HL-60/S4 treated with retinoic acid at 250 ng/mL for 4 days and 3 days (cell line): ENCODE data around the gene CNTNAP2.

Experiments used
- in situ Hi-C: fragments of 300-500 bp; cut with MboI; formaldehyde crosslinking; loops from 2 replicates; pipeline ENCODE4 v1.7.0; 2022; ENCODE audit warnings: low sequenced_read_pairs

The CNTNAP2 gene

GRCh38 chr7:147861058-147861716 lies 1744.6 kb downstream of the CNTNAP2 start:
- in situ Hi-C loops = no loop called here

DNA sequence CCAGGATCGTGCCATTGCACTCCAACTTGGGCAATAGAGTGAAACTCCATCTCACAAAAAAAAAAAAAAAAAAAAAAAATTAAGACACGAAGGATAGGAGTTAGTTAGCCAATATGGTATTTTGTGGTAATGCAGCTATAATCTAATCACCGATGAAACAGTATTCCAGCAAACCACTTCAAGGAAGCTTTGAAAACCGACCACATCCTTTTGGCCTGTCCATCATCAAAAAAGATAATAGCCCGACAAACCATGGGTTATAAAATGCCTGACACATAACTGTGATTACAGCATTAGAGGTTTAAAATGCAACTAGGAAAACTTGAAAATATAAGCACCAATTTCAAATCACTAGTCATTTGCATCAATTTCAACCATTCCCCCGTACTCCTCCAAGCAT lies 1745.3 kb downstream of the CNTNAP2 start:
- in situ Hi-C loops = no loop called here

DNA sequence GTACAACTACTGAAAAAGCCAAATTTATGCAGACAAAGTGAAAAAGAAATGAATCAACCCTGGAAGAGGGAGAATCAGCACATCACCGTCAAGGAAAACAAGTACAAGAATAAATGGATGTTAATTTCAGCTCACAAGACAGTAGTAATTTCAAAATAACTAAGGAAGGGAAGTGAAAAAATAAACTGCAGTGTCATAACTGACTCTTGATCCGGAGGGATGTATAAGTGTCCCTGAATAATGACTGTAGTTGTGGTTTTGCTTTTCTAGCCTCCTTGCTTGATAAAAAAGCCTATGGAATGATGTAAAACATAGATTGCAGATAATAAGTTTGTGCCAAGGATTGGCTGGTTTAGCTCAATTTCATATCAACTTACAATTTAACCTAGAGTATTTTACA lies 1752.9 kb downstream of the CNTNAP2 start:
- in situ Hi-C loops = no loop called here

DNA sequence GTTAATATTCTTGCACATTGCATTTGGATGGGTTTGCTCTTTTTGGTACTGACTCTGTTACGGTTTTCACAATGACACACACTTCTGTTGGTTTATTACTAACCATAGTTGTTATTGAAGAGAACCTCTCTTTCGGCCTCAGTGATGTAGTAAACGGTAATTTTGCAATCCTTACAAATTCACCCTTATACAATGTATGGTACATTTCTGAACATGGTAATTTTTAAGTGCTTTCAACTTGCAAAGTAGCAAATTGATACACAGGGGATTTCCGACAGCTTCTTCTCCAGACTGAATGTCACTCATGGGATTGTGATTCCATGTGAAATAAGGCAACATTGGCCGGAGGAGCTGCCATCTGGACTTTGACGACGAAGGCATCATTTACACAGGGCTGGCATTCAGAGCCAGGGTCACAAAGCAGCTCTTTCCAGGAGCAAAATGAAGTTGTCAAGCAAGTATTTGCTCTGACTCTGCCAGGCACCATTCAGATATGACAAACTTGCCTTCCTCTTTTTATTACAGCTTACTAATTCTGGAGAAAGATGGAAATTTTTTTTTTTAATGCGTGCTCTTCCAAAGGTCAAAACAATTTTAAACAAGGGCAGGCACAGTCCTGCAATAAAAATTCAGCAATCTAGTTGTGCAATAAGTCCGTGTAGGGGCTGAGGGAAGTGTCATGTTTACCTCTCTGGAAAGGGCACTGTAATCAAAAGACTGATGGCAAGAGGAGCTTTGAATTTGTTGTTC lies 1762.5 kb downstream of the CNTNAP2 start:
- in situ Hi-C loops = no loop called here

GRCh38 chr7:147885869-147886268 lies 1769.3 kb downstream of the CNTNAP2 start:
- in situ Hi-C loops = no loop called here

DNA sequence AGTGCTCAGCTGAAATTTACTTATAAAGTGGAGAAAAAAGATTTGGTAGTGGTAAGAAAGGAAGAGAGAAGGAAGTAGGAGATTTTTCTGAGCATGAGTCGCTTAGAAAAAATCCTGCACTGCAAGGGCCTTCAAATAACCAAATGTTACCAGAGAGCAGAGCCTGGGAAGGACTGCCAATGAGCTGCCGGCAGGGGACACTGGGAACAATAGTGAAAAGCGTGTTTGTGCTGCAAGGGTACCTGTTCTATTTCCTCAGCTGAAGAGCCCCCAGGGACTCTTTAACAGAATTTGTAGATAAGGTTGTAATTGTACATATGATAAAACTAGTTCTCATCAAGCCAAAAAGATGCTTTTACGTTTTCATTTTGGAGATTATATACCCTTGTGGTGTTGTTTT lies 1777.7 kb downstream of the CNTNAP2 start:
- in situ Hi-C loops = no loop called here

GRCh38 chr7:147896121-147896520 lies 1779.5 kb downstream of the CNTNAP2 start:
- in situ Hi-C loops = no loop called here

- in situ Hi-C loops = no loop called here
Measured at GRCh38 chr7:147903536-147904218, 1787.1 kb downstream of the CNTNAP2 start.

GRCh38 chr7:147904219-147904576 lies 1787.6 kb downstream of the CNTNAP2 start:
- in situ Hi-C loops = no loop called here

DNA sequence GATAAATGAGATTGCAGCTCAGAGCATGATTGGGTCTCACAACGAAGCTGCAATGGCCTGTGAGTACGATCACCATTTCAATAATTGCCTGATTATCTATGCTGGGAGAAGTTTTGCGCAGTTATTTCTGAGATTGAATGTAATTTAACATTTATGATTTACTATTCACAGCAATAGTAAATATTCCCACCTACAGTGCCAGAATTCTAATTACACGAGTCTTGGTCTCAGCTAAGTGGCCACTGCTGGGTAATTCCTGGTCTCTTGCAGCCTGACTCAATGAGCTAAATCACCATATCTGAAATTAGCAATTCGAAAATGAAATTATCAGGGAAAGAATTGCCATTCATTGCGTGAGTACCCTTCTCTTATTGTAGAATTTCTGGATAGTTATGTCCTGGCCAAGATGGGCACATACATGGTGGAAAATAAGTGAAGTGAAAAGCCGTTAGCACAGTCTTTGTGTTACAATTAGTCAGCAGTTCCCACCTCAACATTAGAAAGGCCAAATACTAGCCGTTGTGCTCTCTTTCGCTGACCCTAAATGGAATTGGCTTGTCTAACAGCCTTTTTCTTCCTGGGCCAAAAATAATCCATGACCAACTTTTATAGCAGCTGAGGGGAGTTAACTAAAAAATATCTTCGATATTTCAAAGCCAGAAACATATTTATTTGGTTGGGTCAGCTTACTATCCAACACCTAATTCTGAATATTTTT lies 1793.0 kb downstream of the CNTNAP2 start:
- in situ Hi-C loops = no loop called here

DNA sequence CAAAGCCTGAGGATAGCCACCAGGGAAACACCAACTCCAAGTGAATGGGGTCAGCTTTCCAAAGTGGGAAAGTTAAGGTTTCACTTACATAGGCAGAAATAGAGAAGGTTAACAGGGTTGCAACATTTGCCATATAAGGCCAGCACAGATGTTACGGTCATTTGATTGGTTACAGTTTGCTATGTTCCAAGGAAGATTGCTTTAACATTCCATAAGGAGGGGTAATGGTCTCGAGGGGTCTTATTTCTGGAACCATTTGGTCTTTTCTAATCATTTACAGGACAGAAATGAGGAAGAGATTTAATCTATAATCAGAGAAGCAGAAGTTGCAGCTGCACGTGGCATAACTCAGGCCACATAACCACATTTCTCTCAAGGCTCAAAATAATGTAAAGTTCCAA lies 1794.6 kb downstream of the CNTNAP2 start:
- in situ Hi-C loops = no loop called here

DNA sequence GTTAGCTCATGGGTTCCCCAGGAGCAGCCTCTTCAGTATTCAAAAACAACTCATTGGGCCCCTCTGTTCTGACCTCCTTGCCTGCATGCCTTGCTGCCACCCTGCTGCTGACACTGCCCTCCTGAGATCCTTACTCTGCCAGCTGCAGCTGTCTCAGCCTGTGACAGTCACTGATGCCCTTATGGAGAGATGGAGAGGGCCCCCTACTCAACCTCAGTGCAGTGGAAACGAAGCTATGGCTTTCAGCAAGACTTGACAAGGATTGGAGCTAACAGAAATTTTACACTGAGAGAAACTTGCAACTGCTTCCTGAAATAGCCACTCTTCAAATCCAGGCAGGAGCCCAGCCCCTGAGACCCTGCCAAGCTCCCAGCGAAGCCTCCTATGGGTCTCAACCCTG lies 1795.7 kb downstream of the CNTNAP2 start:
- in situ Hi-C loops = no loop called here

GRCh38 chr7:147912946-147913638 lies 1796.5 kb downstream of the CNTNAP2 start:
- in situ Hi-C loops = no loop called here

GRCh38 chr7:147915781-147916180 lies 1799.2 kb downstream of the CNTNAP2 start:
- in situ Hi-C loops = no loop called here

GRCh38 chr7:147916573-147916972 lies 1800.0 kb downstream of the CNTNAP2 start:
- in situ Hi-C loops = no loop called here

DNA sequence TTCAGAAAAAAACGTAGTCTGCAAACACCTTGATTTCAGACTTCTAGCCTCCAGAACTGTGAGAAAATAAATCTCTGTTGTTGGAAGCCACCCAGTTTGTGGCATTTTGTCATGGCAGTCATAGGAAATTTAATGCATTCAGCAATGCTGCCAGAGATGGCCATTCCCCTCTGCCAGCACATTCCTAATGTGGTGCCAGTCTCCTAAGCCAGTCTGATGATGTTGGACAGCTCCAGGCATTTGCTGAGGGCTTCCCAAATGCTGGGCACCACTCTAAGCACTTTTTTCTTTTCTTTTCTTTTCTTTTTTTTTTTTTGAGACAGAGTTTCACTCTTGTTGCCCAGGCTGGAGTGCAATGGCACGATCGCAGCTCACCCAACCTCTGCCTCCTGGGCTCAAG lies 1807.2 kb downstream of the CNTNAP2 start:
- in situ Hi-C loops = no loop called here

GRCh38 chr7:147937428-147937827 lies 1820.8 kb downstream of the CNTNAP2 start:
- in situ Hi-C loops = no loop called here

DNA sequence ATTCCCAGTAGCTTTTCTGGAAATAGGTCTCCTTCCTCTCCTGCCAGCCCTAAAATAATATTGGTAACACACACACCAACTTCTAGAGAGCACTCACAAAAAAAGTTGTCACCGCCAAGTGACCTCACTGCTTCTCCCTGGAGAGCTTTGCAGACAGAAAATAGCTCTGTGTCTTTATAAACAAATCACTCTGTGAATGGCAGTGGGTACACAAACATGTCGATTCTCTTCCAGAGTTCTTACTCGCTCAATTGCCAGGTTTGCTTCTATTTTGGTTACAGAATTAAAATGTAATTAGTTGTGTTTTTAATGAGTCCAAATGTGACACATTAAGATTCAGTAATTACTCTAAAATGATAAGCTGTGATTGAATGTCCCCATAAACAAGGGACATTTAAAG lies 1824.8 kb downstream of the CNTNAP2 start:
- in situ Hi-C loops = no loop called here

- in situ Hi-C loops = no loop called here
Measured at GRCh38 chr7:147944321-147944720, 1827.7 kb downstream of the CNTNAP2 start.

DNA sequence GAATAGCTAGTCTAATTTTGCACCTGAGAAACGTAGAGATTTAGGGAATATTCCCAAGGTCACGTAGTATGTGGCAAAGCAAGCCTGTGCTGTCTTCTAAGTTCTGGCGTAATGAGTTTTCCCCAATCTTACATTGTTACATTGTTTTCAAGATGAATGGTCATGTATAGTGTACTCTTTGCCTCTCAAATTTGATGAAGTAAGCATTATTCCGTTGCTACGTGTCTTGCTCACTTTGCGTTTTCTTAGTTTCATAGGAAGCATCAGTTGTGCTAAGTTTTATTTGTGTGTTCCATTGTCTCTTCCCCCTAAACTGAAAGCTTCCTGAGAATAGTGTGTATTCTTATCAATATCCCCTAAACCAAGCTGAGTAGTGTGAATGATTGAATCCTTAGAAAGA lies 1836.3 kb downstream of the CNTNAP2 start:
- in situ Hi-C loops = no loop called here

DNA sequence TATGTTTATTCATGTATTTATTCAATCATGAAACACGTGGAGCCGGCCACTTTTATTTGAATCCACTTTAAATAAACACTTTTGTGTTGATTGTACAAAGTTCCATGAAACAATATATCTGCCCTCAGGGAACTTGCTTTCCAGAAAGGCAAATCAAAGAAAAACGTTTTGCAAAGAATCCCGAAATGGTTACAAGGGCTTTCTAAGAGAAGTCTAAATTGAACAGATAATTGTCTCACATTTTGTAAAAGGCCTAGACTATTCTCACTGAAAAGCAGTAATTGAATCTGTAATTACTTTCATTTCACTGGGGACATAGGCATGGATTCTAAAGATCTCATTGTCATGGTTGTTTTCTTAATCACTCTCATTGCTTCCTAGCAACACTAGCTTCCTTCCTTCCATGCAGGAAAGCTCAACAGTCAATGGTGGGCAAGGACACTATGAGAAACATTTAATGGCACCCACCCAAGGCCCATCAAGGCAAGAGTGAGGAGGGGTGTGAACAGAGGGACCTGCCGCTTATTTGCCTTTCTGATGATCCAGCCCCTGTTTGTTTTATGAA lies 1851.5 kb downstream of the CNTNAP2 start:
- in situ Hi-C loops = no loop called here
